HG03108 (cell line): ENCODE results near the gene ZDHHC11.
"Not testable (repeated sequence)": the region's sequence is repeated elsewhere in the genome, so short reads cannot be mapped to it uniquely, and the experiment has no call there.

Experiments used
- ATAC-seq: cut with Tn5 transposase; IDR thresholded peaks from one replicate; pipeline ENCODE4 v1.9.1; 2021; ENCODE audit warnings: moderate library complexity; ENCODE audit not compliant: unreplicated experiment

The ZDHHC11 gene

DNA sequence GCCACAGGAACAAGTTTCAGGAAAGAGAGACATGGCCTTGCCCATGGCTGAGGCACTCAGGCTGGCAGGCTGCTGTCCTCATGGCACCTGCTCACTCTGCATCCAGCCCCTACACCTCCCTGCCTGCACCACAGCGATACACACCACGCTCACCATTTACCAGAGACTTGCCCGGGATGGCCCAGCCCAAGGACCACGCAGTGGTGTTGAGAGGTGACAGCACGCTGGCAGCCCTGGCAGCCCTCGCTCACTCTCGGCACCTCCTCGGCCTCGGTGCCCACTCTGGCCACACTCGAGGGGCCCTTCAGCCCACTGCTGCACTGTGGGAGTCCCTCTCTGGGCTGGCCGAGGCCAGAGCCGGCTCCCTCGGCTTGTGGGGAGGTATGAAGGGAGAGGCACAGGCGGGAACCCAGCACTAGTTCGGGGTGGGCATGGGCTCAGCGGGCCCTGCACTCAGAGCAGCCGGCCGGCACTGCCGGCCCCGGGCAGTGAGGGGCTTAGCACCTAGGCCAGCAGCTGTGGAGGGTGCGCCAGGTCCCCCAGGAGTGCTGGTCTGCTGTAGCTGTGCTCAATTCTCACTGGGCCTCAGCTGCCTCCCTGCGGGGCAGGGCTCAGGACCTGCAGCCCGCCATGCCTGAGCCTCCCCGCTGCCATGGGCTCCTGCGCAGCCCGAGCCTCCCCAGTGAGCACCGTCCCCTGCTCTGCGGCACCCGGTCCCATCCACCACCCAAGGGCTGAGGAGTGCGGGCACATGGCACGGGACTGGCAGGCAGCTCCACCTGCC is 86.6 kb downstream of the ZDHHC11 start:
- ATAC-seq, result no peak

DNA sequence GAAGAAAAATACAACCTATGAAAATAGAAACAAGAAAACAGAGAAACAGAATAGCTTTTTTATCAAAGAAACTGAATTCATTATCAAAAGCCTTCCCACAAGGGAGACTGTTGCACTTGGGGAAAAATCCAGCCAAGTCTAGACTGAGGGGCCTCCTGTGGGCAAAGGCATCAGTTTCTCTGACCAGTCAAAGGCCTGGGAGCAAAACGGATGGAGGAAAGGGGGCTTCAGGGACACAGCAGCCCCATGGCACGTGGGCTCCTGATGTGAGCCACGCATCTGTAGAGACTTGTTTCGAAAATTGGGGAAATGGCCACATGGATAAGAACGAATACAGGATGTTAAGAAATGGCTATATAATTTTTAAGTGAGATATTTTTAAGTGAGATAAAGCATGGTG is 87.4 kb downstream of the ZDHHC11 start:
- no peak for ATAC-seq

DNA sequence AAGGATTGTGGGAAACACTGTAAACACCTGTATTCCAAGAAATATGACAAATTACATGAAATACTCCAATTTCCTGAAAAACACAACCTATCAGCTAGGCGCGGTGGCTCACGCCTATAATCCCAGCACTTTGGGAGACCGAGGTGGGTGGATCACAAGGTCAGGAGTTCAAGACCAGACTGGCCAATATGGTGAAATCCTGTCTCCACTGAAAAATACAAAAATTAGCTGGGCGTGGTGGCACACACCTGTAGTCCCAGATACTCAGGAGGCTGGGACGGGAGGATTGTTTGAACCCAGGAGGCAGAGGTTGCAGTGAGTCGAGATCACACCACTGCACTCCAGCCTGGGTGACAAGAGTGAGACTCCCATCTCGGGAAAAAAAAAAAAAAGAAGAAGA is 87.8 kb downstream of the ZDHHC11 start:
- ATAC-seq, result not testable (repeated sequence)

DNA sequence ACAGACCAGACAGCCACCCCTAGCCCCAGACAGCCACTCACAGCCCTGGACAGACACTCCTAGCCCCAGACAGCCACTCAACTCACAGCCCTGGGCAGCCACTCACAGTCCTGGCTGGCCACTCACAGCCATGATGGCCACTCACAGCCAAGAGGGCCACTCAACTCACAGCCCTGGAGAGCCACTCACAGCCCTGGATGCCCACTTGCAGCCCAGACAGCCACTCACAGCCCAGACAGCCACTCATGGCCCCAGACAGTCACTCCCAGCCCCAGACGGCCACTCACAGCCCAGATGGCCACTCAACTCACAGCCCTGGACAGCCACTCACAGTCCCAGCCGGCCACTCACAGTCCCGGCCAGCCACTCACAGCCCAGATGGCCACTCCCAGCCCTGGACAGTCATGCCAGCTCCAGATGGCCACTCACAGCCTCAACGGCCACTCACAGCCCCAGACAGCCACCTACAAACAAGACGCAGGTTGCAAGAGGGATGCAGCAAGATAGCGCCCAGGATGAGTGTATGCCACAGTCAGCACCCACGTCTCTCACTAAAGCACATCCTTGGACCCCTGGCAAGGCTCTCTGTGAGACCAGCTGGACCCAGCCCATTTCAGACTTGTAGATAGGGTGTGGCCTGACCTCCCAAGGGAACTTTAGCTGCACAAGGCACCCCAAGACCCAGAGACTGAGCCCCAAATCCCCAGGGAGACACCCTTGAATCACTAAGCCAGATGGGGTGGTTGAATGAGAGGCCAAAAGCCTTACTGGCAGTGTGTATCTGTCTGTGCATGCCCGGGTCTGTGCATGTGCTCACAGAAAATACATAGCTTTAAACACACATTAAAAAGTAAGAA is 88.7 kb downstream of the ZDHHC11 start:
- ATAC-seq, result no peak

DNA sequence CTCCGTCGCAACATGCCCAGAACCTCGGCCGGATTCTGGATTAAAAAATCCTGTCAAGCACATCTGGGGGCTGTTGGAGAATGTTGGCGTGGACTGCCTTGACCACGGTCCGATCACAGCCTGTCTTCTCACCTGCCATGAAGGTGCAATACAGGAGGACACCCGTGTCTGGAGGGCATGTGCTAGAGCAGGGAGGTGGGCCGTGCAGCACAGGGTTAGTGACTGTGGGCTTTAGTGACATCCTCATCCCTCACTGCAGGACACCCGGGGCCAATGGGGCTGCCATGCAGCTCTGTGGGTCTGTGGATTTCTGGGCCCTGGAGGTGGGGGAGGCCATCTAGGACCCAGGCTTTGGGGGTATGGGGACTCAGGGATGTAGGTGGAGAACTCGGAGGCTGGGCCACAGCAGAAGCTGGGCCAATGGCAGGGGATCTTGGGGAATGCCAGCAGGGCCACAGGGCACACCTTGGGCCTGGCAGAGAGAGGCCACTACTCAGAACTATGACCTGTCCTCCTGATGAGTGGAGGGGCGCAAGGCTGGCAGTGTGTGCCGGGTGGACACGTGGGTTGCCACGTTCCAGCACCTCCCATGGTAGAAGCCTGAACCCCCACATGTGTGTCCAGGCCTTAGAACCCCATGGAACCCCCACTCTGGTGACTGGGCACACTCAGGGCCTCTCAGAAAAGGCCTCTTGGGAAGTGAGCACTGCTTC is 89.6 kb downstream of the ZDHHC11 start:
- no peak for ATAC-seq

DNA sequence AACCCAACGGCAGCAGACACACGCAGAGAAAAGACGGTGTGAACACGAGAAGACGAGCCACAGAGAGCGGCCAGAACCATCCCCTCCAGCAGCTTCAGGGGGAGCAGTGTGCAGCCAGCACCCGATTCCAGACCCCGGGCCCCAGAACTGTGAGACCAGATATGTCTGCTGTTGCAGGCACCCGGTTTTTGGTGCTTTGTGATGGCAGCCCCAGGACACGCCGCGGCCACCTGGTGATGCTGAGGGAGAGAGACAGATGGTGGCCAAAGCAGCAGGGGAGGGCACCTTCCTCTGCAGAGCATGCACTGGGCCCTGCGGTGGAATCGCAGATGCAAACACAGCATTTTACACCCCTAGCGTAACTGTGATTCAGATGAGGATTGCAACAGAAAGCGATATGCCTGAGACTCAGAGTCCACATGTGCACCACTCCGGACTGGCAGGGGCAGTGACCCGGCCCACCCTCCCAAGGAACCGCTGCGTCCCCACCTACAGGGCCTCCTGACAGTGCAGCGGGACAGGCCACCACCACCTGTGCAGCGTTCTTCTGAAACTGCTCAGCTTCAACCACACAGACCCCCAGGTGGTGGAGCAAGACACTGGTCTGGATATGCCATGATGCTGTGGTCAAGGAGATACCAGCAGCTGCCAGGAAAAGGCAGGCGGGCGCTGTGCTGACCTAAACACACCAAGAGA is 90.3 kb downstream of the ZDHHC11 start:
- no peak for ATAC-seq

DNA sequence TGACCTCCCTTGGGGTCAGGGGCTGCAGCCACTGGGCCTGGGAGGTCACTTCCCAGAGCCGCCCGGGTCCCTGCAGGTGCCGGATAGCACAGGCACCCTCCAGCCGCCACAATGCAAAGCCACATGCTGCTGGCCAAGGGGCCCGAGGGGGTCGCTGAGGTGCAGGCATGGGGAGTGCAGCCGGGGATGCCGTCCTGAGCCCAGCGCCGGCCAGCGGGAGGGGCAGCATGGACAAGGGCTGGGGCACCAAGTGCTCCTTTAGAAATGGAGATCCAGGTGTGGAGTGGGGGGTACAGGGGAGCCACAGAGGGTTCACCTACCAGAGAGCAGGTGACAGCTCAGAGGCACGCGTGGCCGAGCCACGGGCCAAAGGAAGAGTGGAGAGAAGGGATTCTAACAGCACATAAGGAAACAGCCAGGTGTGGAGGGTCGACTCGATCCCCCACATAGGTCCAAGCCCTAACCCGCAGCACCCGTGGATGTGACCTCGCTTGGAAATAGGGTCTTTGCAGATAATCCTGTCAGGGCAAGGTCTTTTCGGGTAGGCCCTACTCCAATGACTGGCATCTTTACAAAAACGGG is 90.9 kb downstream of the ZDHHC11 start:
- no peak for ATAC-seq

DNA sequence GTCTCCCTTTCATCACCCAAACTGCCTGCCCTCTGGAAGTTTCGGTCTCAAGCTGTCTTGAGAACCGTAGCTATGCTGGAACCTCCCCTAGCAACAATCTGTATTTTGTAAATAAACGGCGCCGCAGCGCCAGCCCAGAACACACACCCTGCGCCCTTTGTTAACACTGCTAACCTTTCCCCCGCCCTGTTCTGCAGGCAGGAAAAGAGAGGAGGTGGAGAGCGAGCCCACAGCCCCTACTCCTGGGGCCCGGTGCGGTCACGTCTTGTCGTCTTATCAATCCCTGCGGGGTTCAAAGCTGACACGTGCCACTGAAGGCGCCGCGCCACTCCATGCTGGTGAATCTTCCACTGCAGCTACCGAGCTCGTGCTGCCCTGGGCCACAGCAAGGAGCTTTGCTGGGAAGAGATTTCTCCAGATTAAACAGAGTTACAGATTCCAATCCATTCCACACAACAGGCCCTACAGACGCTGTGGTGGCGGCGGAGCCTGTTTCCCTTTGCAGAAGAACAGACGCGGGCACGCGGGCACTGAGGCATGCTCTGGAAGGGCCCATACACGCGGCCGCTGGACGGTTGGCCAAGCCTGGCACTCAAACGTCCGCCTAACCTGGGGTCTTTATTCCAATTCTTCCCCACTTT is 91.6 kb downstream of the ZDHHC11 start:
- no peak for ATAC-seq

DNA sequence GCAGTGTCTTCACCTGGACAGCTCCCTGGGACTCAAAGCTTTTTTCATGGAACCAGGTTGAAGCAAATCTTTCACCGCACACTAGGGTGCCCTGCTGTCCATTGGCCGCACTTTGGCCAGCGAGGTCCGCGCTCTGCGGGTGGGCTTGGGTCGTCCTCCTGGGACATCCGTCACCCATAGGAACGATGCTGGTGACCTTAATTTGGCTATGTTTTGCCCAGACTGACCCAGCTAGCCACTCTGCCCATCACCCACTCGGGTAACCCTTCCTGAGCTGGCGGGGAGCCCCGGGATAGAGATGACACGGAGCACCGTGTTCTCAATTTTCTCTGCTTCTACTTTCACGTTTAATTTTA is 92.1 kb downstream of the ZDHHC11 start:
- no peak for ATAC-seq

DNA sequence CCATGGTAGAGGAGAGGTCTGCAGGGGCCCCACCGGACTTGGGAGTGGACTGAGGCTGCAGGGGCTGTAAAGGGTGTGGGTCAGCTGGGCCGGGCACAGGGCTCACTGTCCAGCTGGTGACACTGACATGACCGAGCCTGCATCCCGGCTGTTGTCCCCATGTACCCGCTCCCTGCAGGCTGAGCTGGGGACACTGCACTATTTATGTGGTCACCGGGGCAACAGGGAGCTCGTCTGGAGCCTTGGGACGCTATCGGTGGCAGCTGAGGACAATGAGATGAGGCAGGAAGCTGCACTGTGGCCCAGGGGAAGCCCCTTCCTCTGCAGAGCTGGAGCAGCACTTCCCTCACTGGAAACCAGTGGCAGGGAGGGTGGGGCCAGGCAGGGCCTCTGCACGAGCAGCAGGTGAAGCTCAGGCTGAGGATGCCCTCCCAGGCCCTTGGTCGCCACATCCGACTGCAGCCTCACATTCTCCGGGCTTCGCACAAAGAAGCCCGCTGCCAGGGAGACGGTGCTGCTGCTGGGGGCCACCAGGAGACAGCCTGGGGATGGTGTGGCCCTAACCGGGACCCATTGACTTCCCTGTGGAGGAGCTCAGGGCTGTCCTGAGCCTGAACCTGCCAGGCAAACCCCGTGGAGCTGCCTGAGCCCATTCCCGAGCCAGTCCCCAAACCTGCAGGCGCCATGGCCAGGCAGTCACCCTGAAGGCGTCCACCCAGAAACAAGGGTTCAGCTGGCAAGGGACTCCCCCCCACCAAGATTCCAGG is 92.7 kb downstream of the ZDHHC11 start:
- no peak for ATAC-seq

DNA sequence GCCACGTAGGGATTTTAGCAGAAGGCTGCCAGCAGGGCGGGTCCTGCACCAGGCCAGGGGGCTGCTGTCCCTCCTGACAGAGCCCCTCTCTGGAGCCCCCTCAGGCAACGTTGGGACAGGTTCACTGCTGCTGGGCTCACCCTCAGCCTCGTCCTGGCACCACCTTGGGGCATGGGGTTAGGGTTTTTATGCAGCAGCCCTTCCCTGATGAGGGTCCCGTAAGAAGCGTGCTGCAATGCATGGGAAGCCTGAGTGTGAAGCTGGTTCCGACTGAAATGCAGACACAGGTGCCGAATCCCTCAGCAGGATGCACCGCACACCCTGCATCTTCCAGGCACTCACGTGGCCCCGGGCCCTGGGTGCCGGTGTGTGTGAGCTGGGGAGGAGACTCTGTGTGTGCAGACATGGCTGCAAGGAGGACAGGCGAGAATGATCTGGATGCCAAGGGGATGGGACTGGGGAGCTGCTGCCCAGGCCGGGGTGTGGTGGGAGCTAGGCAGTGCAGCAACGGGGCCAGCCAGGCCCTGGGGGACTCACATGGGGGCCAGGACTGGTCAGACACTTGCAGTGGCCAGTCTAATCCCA is 93.3 kb downstream of the ZDHHC11 start:
- no peak for ATAC-seq

DNA sequence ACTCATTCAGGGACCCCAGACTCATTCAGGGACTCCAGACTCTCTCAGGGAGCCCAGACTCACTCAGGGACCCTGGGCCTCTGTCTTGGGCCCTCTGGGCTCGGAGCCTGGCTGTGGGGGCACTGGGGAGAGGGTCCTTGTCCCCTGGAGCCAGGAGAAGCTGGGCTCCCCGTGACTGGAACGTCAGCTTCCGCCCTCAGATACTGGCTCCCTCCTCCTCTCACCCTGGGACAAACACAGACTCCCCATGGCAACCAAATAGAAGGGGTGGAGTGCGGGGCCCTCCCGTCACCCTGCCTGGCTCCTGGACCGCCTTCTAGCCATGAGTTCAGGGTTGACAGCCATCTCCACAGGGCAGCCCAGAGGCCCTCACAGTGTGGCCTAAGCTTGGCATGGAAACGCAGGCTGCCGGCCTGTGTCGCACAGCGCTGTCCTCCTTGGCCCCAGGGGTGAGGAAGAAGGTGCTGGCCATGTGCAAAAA is 93.9 kb downstream of the ZDHHC11 start:
- ATAC-seq, result no peak

DNA sequence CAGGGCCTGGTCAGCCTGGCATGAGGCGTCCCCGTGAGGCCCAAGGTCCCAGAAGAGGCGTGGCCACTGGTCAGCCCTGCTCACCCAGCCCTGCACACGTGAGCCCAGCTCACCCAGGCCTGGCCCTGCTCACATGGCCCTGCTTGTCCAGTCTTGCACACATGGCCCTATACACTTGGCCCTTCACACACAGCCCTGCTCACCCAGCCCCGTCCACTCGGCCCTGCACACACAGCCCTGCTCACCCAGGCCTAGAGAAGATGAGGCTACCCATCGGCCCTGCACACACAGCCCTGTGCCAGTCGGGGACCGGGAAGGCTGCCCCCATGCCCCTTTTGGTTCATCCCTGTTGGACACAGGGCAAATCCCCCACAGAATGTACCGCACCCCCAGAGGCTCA is 94.6 kb downstream of the ZDHHC11 start:
- no peak for ATAC-seq

DNA sequence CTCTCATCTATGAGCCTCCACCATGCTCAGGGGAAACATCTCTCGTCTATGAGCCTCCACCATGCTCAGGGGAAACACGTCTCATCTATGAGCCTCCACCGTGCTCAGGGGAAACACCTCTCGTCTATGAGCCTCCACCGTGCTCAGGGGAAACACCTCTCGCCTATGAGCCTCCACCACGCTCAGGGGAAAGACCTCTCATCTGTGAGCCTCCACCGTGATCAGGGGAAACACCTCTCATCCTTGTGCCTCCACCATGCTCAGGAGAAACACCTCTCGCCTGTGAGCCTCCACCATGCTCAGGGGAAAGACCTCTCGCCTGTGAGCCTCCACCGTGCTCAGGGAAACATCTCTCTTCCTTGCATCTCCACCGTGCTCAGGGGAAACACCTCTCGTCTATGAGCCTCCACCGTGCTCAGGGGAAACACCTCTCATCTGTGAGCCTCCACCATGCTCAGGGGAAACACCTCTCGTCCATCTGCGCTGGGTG is 96.6 kb downstream of the ZDHHC11 start:
- ATAC-seq, result not testable (repeated sequence)

DNA sequence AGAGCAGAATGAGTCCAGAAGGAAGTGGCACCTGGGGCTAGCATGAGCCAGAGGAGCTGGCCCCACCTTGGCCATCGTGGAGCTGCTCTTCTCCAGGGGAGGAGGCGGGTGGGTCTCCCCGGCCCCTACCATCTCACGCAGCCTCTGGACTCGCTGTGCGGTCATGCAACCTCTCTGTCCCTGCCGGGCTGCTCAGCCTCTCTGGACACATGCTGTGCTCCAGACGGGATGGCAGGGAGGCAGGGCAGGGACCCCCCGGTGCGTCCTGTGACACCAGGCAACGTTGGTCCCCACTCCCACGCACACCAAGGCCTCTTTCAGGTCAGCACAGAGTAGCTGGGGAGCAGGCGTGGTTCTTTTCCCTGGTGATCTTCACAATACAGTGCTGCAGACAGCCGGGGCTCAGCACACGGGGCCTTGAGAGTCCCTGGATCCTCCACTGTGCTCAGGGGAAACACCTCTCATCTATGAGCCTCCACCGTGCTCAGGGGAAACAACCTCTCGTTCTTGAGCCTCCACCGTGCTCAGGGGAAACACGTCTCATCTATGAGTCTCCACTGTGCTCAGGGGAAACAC is 97.1 kb downstream of the ZDHHC11 start:
- not testable (repeated sequence) for ATAC-seq

DNA sequence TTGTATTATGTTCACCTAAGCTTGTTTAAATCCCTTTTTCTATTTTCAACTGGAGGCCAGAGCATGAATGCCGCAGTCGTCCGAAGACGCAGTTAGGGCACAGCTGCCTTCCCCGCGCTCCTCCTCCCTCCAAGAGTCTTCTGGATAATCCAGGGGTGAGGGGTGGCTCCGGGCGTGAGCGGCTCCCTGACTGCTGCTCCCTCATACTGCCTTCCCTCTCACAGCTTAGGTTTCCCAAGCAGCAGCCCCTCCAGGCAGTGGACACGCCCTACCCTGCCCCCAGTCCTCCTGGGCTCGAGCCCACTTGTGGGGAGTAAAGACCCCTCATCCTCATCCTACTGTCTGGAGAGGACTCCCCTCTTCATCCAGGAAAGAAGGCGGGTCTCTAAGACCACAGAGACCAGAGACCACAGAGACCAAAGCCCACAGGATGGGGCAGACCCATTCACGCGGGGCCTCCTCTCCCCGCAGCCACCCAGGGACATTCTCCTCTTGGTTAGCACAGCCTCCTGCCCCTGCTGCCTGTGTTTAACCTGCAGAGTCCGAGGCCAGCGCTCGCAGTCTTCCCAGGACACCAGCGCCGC is 98.2 kb downstream of the ZDHHC11 start:
- ATAC-seq, result not testable (repeated sequence)

DNA sequence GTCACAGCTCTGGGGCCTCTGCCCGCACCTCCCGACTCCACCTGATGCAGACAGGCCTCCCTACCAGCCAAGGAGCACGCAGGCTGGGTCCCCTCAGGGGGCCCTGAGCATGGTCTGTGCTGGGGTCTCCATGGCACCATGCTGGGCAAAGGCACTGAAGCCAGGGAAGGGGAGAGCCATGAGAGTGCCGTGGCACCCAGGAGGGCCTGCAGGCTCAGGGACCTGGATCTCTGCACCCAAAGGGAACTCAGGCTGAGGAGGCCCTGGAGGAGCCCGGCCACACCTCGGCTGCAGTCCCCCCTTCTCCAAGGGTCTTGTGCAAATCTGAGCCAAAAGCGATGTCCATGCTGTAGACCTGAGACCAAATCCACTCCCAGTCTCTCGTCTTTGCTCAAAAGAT is 98.8 kb downstream of the ZDHHC11 start:
- not testable (repeated sequence) for ATAC-seq

DNA sequence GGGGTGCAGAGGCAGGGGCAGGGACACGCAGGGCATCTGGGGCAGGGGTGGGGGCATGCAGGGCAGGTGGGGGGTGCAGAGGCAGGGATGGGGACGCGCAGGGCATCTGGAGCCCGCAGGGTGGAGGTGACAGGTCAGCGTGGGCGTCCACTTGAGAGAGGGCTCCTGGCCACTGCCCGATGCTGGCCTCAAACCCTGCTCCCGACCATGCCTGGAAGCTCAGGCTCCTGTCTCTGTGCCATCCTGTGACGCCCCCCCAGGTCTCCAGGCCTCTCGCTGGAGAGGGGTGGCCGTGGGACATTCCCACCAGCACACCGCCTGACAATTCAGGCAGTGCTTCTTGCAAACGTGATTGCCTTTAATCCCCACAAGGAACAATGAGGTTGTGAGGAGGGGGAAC is 99.3 kb downstream of the ZDHHC11 start:
- ATAC-seq, result no peak
